ENCODE results near the gene CHD2.

The CHD2 gene

DNA sequence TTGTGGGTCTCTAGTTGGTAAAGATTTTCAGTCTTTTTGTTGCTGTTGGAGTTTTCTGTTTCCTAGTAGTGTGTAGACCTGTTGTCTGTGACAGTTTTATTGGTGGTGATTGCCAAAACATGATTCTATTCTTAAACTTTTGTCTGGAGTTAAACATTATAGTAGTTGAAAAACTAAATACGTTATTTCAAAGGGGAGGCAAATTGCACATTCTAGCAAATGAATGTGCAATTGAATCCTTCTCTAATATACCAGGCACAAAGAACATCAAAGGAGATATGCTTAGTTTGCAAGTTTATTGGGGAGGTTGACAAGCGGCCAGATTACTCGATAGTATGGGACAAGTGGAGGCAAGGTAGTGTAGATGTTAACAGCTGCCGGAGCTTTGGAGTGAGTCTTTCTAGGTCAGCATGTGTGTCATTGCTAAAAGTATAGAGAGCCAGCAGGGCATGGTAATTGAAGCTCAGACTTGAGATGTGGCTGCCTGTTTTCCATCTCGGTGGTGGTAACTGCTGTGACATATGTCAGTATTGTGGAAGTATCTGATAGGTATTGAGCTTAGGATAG is 20.6 kb downstream of the CHD2 start:
- peaks cover 33% of the 10 kb centered on the region for H3K4me1 ChIP-seq (ENCODE audit: insufficient read depth, low read length)
- no peak overlapping the region for H2AFZ ChIP-seq (ENCODE audit: low read depth, low read length)
- ATAC-seq (ENCODE audit: insufficient read depth, low read depth) (no peak), DNase-seq (no peak)
- H3K9me3 ChIP-seq (ENCODE audit: insufficient read depth, low read length, severe bottlenecking) = no peaks in the 10 kb centered on the region
- peaks cover 99% of the 10 kb centered on the region for H3K79me2 ChIP-seq (ENCODE audit: insufficient read depth, low read length)
- no peaks in the 10 kb centered on the region for H3K27me3 ChIP-seq (ENCODE audit: insufficient read depth, low read length, poor library complexity)
- H3K4me3 ChIP-seq (ENCODE audit: low read depth in 1 of 2, low read length in 2 of 2) = no peak overlapping the region
- peaks cover 14% of the 10 kb centered on the region for H4K20me1 ChIP-seq (ENCODE audit: insufficient read depth, low read length)
- no peak overlapping the region for H3K4me2 ChIP-seq (ENCODE audit: insufficient read depth, low read length)
- TF ChIP-seq EZH2 (IDR thresholded peaks at IDR 0.05; ENCODE audit: borderline replicate concordance, low read depth, low read length, severe bottlenecking) = no peak
- TF ChIP-seq, protein P1, sequence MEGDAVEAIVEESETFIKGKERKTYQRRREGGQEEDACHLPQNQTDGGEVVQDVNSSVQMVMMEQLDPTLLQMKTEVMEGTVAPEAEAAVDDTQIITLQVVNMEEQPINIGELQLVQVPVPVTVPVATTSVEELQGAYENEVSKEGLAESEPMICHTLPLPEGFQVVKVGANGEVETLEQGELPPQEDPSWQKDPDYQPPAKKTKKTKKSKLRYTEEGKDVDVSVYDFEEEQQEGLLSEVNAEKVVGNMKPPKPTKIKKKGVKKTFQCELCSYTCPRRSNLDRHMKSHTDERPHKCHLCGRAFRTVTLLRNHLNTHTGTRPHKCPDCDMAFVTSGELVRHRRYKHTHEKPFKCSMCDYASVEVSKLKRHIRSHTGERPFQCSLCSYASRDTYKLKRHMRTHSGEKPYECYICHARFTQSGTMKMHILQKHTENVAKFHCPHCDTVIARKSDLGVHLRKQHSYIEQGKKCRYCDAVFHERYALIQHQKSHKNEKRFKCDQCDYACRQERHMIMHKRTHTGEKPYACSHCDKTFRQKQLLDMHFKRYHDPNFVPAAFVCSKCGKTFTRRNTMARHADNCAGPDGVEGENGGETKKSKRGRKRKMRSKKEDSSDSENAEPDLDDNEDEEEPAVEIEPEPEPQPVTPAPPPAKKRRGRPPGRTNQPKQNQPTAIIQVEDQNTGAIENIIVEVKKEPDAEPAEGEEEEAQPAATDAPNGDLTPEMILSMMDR (IDR thresholded peaks at IDR 0.05; ENCODE audit: borderline replicate concordance, extremely low read depth, low read length, poor library complexity, severe bottlenecking) = no peak
- H3K36me3 ChIP-seq (ENCODE audit: insufficient read depth, low read length) = peaks cover 78% of the 10 kb centered on the region
- peak overlapping the region; percentile 16; the same call in 1 of the 2 replicates for H3K27ac ChIP-seq (ENCODE audit: low read length)
- H3K9ac ChIP-seq (ENCODE audit: low read depth, low read length) = no peak overlapping the region

DNA sequence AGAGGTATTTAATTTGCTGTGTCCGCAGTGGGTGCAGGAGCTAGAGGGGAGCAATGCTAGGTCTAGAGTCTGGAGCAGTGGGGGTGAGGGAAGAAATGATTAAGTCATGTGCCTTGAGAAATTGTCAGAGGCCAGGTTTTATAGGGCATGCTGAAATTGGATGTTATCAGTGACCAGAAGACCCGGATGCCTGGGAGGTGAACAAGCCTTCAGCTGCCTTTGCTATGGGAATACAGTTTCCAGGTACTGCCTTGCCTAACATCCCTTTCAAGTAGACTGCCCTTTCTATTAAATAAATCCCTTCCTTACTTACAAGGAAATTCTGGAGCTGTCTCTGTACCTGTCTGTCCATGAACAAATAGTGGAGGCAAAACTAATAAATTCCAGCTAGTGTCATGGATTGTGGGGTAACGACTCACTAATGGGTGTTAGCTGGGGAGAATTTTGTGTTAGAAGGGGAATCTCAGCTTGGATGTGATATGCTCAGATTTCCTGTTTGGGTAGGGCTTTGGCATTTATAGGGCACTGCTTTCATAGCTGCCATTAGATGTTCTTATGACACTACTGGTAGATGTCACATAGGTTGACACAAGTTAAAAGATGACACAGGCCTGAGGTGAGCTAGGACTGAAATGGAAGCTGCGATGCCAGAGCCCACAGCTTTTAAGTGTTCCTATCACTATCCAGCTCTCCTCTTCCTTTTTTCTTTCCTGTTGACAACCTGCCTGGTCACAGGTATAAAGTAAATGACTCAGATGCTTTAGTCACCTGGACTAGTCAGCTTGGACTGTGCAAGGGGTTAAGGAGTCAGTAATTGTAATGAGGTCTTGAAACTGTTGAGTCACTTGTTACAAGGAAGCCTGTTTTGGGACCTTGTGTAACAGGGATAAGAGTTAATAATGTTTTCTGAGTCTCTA is 21.3 kb downstream of the CHD2 start:
- Histone ChIP-seq H3K27me3 (ENCODE audit: insufficient read depth, low read length, poor library complexity) (no peaks in the 10 kb centered on the region), H3K4me3 (ENCODE audit: low read depth in 1 of 2, low read length in 2 of 2) (no peak overlapping the region), H4K20me1 (ENCODE audit: insufficient read depth, low read length) (peaks cover 14% of the 10 kb centered on the region), H2AFZ (ENCODE audit: low read depth, low read length) (no peak overlapping the region), H3K27ac (ENCODE audit: low read length) (peak overlapping the region; percentile 7; the same call in 1 of the 2 replicates), H3K9me3 (ENCODE audit: insufficient read depth, low read length, severe bottlenecking) (no peaks in the 10 kb centered on the region), H3K4me2 (ENCODE audit: insufficient read depth, low read length) (no peak overlapping the region), H3K36me3 (ENCODE audit: insufficient read depth, low read length) (peaks cover 81% of the 10 kb centered on the region), H3K9ac (ENCODE audit: low read depth, low read length) (no peak overlapping the region), H3K79me2 (ENCODE audit: insufficient read depth, low read length) (peaks cover 99% of the 10 kb centered on the region), H3K4me1 (ENCODE audit: insufficient read depth, low read length) (peaks cover 26% of the 10 kb centered on the region)
- DNase-seq (no peak), ATAC-seq (ENCODE audit: insufficient read depth, low read depth) (no peak)
- TF ChIP-seq, protein P1 (IDR thresholded peaks at IDR 0.05; ENCODE audit: borderline replicate concordance, extremely low read depth, low read length, poor library complexity, severe bottlenecking) = no peak
- TF ChIP-seq EZH2 (IDR thresholded peaks at IDR 0.05; ENCODE audit: borderline replicate concordance, low read depth, low read length, severe bottlenecking) = no peak

DNA sequence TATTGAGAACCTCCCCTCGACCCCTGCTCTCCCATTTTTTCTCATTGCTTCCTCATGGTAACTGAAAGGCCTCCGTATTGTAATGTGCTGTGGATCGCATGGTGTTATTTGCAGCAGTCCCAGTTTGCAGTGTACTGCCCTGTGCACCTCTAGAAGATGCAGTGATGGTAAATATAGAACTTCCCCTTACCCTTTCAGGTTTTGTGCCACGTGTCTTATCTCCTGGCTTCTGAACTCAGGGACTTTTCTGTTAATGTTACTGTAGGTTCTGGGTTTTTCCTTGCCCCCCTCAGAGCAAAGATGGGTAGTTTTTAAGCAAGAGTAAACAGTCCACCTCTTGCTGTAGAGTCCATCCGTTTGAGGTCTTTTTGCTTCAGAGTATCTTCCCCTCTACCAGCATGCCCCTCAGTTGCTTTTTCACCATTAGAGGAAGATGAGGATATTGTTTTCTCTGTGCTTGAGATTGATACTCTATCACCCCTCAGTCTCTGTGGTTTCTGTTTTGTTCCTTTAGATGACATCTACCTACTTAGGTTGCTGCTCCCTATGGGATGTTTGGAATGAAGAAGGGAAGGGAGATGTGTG is 22.4 kb downstream of the CHD2 start:
- H3K27me3 ChIP-seq (ENCODE audit: insufficient read depth, low read length, poor library complexity) = no peaks in the 10 kb centered on the region
- no peak overlapping the region for H3K27ac ChIP-seq (ENCODE audit: low read length)
- DNase-seq = no peak
- H3K4me3 ChIP-seq (ENCODE audit: low read depth in 1 of 2, low read length in 2 of 2) = no peak overlapping the region
- no peak for ATAC-seq (ENCODE audit: insufficient read depth, low read depth)
- no peaks in the 10 kb centered on the region for H3K9me3 ChIP-seq (ENCODE audit: insufficient read depth, low read length, severe bottlenecking)
- H4K20me1 ChIP-seq (ENCODE audit: insufficient read depth, low read length) = peaks cover 14% of the 10 kb centered on the region
- no peak overlapping the region for H2AFZ ChIP-seq (ENCODE audit: low read depth, low read length)
- H3K4me1 ChIP-seq (ENCODE audit: insufficient read depth, low read length) = peaks cover 16% of the 10 kb centered on the region
- H3K4me2 ChIP-seq (ENCODE audit: insufficient read depth, low read length) = no peak overlapping the region
- H3K36me3 ChIP-seq (ENCODE audit: insufficient read depth, low read length) = peaks cover 89% of the 10 kb centered on the region
- peaks cover 99% of the 10 kb centered on the region for H3K79me2 ChIP-seq (ENCODE audit: insufficient read depth, low read length)
- no peak overlapping the region for H3K9ac ChIP-seq (ENCODE audit: low read depth, low read length)
- TF ChIP-seq, protein P1 (IDR thresholded peaks at IDR 0.05; ENCODE audit: borderline replicate concordance, extremely low read depth, low read length, poor library complexity, severe bottlenecking) = no peak
- TF ChIP-seq EZH2 (IDR thresholded peaks at IDR 0.05; ENCODE audit: borderline replicate concordance, low read depth, low read length, severe bottlenecking) = no peak
